ENCODE measurements around the gene STK26.
A peak's percentile ranks its signal among the peaks of the same experiment; 100 is the strongest.

- TF ChIP-seq POLR2AphosphoS5 (IDR thresholded peaks at IDR 0.05; ENCODE audit: low read depth) (no peak), CTCF (IDR thresholded peaks at IDR 0.05; ENCODE audit: insufficient read depth, low read length) (no peak), GABPA (IDR thresholded peaks at IDR 0.05; ENCODE audit: low read depth) (no peak), REST (IDR thresholded peaks at IDR 0.05; ENCODE audit: insufficient replicate concordance, low read depth) (peak; percentile 70)
Measured at GRCh38 chrX:132017431-132018185, 5.5 kb upstream of the STK26 start.
